Esophagus muscularis mucosa (tissue), 4 donors: ENCODE data around the gene FOXP3. TPM values are rescaled to one million over a fixed set of nuclear protein-coding genes. Genes with fewer than 3 reads are reported as not detected.
A peak's percentile ranks its signal among the peaks of the same experiment; 100 is the strongest.

Experiments used
- DNase-seq: peaks from one replicate; pipeline ENCODE4 v3.0.0-alpha.2; 2017; ENCODE audit errors: extremely low spot score
- H3K27ac ChIP-seq, 4 donors: fragments of 200-600 bp; sonication (generic); replicated peaks in 1 of 4; 1 replicate in 3 of 4; 2 replicates in 1 of 4; pipeline ENCODE4 v1.5.1; 2016 to 2019; ENCODE audit warnings: mild to moderate bottlenecking in 1 of 4
- H3K27me3 ChIP-seq, 4 donors: fragments of 200-600 bp; sonication (generic); one replicate each; pipeline versions ENCODE4 v1.5.1 to v1.6.0; 2016 to 2019
- H3K36me3 ChIP-seq, 4 donors: fragments of 200-600 bp; sonication (generic); one replicate each; pipeline ENCODE4 v1.5.1; 2016 to 2019
- H3K4me1 ChIP-seq, 4 donors: fragments of 200-600 bp; sonication (generic); one replicate each; pipeline ENCODE4 v1.5.1; 2016 to 2019
- H3K4me3 ChIP-seq, 4 donors: fragments of 200-600 bp; sonication (generic); 1 replicate in 2 of 4; 2 replicates in 2 of 4; pipeline ENCODE4 v1.5.1; 2016 to 2019; ENCODE audit warnings: mild to moderate bottlenecking in 4 of 4, moderate library complexity in 1 of 4
- H3K9me3 ChIP-seq, 4 donors: fragments of 200-600 bp; sonication (generic); 1 replicate in 3 of 4; 2 replicates in 1 of 4; pipeline ENCODE4 v1.5.1; 2016 to 2019
- EP300 ChIP-seq: sonication (generic); formaldehyde crosslinking; IDR thresholded peaks from one replicate; pipeline ENCODE4 v1.6.1; 2017; ENCODE audit warnings: antibody characterized with exemption
- POLR2A ChIP-seq: fragments of 450-650 bp; IDR thresholded peaks from one replicate; pipeline ENCODE4 v1.6.1; 2017; ENCODE audit warnings: antibody characterized with exemption, moderate library complexity, mild to moderate bottlenecking, low read depth
- POLR2AphosphoS5 ChIP-seq, 2 donors: sonication (generic); formaldehyde crosslinking; IDR thresholded peaks; one replicate each; pipeline ENCODE4 v1.6.1; 2017; ENCODE audit warnings: antibody characterized with exemption in 2 of 2
- WGBS: methylation state at CpG from one replicate; pipeline ENCODE4 v1.1.5; 2018; 5-methylcytosine and 5-hydroxymethylcytosine counted together
- intact Hi-C: fragments of 100-400 bp; cut with DNase I; formaldehyde crosslinking; loops from one replicate; pipeline ENCODE4 v1.15.1; 2023
- total RNA-seq, 4 donors: library from RNA; depleted of rRNA; stranded (reverse); fragments of >200 nt; gene quantifications; one replicate each; pipeline versions ENCODE4 v1.1.0 to v1.2.1, GENCODE V29; 2016
- TF ChIP-seq, protein P1 (sequence below), 3 experiments: fragments of 200-600 bp in 2 of 3; fragments of 450-650 bp in 1 of 3; sonication (generic) in 2 of 3; IDR thresholded peaks; one replicate each; pipeline ENCODE4 v1.5.1; 2017 to 2019; ENCODE audit warnings: antibody characterized with exemption in 3 of 3, mild to moderate bottlenecking in 2 of 3, moderate library complexity in 1 of 3

The FOXP3 gene
- total RNA-seq, 4 donors from 2014 or later = not detected

DNA sequence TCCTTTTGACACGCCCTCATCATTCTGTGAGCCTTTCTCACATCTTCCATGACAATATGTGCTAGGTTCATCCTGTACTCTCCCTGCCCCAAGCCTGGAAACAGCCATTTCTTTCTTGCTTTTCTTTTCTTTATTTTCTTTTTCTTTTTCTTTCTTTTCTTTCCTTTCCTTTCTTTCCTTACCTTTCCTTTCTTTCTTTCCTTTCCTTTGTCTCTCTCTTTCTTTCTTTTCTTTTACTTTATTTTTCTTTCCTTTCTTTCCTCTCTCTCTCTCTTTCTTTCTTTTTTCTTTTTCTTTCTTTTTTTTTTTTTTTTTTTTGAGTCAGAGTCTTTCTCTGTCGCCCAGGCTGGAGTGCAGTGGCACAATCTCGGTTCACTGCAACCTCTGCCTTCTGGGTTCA, 19.7 kb upstream of the FOXP3 start:
- H3K9me3 ChIP-seq = no peaks in the 10 kb centered on the region
- no peak overlapping the region for H3K4me3 ChIP-seq
- no peak for DNase-seq
- no peaks in the 10 kb centered on the region for H3K27me3 ChIP-seq
- intact Hi-C loops = no loop called here
- H3K27ac ChIP-seq = no peak overlapping the region
- 78% methylated on average over 3 of the region's 3 CpGs for WGBS
- TF ChIP-seq POLR2A (no peak), EP300 (no peak), POLR2AphosphoS5 (IDR thresholded peaks at IDR 0.05) (no peak)
- TF ChIP-seq, protein P1, sequence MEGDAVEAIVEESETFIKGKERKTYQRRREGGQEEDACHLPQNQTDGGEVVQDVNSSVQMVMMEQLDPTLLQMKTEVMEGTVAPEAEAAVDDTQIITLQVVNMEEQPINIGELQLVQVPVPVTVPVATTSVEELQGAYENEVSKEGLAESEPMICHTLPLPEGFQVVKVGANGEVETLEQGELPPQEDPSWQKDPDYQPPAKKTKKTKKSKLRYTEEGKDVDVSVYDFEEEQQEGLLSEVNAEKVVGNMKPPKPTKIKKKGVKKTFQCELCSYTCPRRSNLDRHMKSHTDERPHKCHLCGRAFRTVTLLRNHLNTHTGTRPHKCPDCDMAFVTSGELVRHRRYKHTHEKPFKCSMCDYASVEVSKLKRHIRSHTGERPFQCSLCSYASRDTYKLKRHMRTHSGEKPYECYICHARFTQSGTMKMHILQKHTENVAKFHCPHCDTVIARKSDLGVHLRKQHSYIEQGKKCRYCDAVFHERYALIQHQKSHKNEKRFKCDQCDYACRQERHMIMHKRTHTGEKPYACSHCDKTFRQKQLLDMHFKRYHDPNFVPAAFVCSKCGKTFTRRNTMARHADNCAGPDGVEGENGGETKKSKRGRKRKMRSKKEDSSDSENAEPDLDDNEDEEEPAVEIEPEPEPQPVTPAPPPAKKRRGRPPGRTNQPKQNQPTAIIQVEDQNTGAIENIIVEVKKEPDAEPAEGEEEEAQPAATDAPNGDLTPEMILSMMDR (IDR thresholded peaks at IDR 0.05) = no peak
- peaks cover 0 to 8% (median 3%) of the 10 kb centered on the region in 4 donors for H3K36me3 ChIP-seq
- no peaks in the 10 kb centered on the region for H3K4me1 ChIP-seq

DNA sequence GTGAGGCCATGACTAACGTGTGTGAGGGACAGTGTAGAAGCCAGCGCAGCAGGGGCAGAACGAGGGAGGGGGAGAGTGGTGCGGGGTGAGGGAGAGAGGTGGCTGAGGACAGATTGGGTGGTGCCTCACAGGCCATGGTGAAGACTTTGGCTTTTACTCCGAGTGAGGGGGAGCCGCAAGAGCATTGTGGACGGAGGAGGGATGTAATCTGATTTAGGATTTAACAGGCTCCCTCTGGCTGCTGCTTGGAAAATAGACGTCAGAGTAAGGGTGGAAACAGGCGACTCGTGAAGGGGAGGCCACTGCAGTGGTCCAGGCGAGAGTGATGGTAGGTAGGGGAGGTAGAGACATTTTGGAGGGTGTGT, 18.1 kb upstream of the FOXP3 start:
- peaks cover 0 to 8% (median 3%) of the 10 kb centered on the region in 4 donors for H3K36me3 ChIP-seq
- H3K27me3 ChIP-seq = no peaks in the 10 kb centered on the region
- intact Hi-C loops = no loop called here
- no peaks in the 10 kb centered on the region for H3K9me3 ChIP-seq
- H3K4me1 ChIP-seq = no peaks in the 10 kb centered on the region
- H3K4me3 ChIP-seq = no peak overlapping the region
- TF ChIP-seq EP300 (no peak), POLR2AphosphoS5 (IDR thresholded peaks at IDR 0.05) (no peak), POLR2A (no peak)
- TF ChIP-seq, protein P1 (IDR thresholded peaks at IDR 0.05) = peak; percentile 13 to 29 (median 20)
- no peak overlapping the region for H3K27ac ChIP-seq
- no peak for DNase-seq
- WGBS = 38% methylated on average over 11 of the region's 11 CpGs

DNA sequence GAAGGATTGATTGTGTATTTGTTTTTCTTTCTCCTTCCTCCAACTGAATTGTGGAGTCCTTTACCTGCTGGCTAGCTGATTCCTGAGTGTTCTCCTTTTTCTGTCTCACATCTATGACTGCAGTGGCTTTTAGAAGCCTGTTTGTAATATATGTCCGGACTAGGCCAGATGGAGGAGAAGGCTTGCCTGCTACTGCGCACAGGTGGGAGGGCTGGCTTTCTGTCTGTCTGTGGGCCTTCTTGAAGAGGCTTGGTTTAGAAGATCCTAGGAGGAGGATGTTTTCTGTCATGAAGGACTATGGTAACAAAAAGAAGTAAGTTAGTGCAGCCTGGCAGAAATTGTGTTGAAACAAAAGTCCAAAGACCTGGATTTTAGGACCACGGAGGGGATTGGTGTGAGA, 13.6 kb upstream of the FOXP3 start:
- WGBS = 83% methylated on average over 3 of the region's 3 CpGs
- Histone ChIP-seq H3K4me1 (peaks cover 0 to 18% (median 15%) of the 10 kb centered on the region in 4 donors), H3K4me3 (no peak overlapping the region), H3K27me3 (no peaks in the 10 kb centered on the region), H3K36me3 (no peaks in the 10 kb centered on the region), H3K27ac (no peak overlapping the region), H3K9me3 (no peaks in the 10 kb centered on the region)
- intact Hi-C loops = no loop called here
- DNase-seq = no peak
- TF ChIP-seq POLR2AphosphoS5 (IDR thresholded peaks at IDR 0.05) = no peak
- TF ChIP-seq EP300 = no peak
- TF ChIP-seq POLR2A = no peak
- TF ChIP-seq, protein P1 (IDR thresholded peaks at IDR 0.05) = no peak

DNA sequence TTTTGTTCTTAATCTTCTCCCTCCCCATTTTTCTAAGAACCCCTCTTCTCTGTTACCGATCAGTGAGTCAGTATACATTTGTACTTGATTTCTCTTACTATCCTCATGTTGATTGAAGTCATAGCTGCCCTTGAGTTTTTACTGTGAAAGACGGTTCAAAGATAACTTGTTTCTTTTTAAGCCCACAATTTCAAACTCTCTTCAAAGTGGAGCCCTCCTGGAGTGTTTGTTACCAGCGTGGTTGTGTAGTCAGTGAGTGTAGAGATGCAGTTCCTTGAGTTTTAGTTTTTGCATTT, 13.0 kb upstream of the FOXP3 start:
- 67% methylated on average over 3 of the region's 3 CpGs for WGBS
- intact Hi-C loops = no loop called here
- Histone ChIP-seq H3K27ac (no peak overlapping the region), H3K4me1 (peaks cover 0 to 24% (median 21%) of the 10 kb centered on the region in 4 donors), H3K9me3 (no peaks in the 10 kb centered on the region), H3K4me3 (no peak overlapping the region), H3K36me3 (no peaks in the 10 kb centered on the region), H3K27me3 (no peaks in the 10 kb centered on the region)
- DNase-seq = no peak
- TF ChIP-seq POLR2A (no peak), POLR2AphosphoS5 (IDR thresholded peaks at IDR 0.05) (no peak)
- TF ChIP-seq, protein P1 (IDR thresholded peaks at IDR 0.05) = no peak
